ENCODE data around the gene MYT1.

MYT1 gene

DNA sequence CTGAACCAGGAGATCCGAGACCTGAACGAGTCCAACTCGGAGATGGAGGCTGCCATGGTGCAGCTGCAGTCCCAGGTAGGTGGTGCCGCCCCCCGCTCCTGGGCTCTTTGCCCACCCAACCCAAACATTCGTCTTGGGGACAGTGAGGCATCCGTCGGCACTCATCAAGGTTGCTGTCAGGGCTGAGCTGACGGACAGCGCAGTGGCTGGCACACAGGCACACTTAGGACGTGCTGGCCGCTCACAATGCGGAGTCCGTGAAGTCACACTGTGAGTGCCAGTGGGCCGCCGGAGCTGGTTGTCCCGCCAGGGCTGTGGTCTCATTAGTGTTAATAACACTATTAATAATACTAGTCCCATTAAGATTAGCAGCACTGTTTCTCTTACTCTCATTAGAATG lies 73.1 kb downstream of the MYT1 start:
- TF ChIP-seq, protein P1, sequence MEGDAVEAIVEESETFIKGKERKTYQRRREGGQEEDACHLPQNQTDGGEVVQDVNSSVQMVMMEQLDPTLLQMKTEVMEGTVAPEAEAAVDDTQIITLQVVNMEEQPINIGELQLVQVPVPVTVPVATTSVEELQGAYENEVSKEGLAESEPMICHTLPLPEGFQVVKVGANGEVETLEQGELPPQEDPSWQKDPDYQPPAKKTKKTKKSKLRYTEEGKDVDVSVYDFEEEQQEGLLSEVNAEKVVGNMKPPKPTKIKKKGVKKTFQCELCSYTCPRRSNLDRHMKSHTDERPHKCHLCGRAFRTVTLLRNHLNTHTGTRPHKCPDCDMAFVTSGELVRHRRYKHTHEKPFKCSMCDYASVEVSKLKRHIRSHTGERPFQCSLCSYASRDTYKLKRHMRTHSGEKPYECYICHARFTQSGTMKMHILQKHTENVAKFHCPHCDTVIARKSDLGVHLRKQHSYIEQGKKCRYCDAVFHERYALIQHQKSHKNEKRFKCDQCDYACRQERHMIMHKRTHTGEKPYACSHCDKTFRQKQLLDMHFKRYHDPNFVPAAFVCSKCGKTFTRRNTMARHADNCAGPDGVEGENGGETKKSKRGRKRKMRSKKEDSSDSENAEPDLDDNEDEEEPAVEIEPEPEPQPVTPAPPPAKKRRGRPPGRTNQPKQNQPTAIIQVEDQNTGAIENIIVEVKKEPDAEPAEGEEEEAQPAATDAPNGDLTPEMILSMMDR (IDR thresholded peaks at IDR 0.05; ENCODE audit: insufficient read depth, low read depth, low read length, missing control alignments): no peak
- no peak for DNase-seq (ENCODE audit: low read depth)
- H3K4me3 ChIP-seq (ENCODE audit: low read length): no peak overlapping the region

GRCh38 chr20:64238115-64238825 lies 74.0 kb downstream of the MYT1 start:
- no peak overlapping the region for H3K4me3 ChIP-seq (ENCODE audit: low read length)
- TF ChIP-seq, protein P1 (IDR thresholded peaks at IDR 0.05; ENCODE audit: insufficient read depth, low read depth, low read length, missing control alignments): no peak
- no peak for DNase-seq (ENCODE audit: low read depth)

GRCh38 chr20:64238851-64239387 lies 74.7 kb downstream of the MYT1 start:
- no peak overlapping the region for H3K4me3 ChIP-seq (ENCODE audit: low read length)
- DNase-seq (ENCODE audit: low read depth): no peak
- TF ChIP-seq, protein P1 (IDR thresholded peaks at IDR 0.05; ENCODE audit: insufficient read depth, low read depth, low read length, missing control alignments): no peak

DNA sequence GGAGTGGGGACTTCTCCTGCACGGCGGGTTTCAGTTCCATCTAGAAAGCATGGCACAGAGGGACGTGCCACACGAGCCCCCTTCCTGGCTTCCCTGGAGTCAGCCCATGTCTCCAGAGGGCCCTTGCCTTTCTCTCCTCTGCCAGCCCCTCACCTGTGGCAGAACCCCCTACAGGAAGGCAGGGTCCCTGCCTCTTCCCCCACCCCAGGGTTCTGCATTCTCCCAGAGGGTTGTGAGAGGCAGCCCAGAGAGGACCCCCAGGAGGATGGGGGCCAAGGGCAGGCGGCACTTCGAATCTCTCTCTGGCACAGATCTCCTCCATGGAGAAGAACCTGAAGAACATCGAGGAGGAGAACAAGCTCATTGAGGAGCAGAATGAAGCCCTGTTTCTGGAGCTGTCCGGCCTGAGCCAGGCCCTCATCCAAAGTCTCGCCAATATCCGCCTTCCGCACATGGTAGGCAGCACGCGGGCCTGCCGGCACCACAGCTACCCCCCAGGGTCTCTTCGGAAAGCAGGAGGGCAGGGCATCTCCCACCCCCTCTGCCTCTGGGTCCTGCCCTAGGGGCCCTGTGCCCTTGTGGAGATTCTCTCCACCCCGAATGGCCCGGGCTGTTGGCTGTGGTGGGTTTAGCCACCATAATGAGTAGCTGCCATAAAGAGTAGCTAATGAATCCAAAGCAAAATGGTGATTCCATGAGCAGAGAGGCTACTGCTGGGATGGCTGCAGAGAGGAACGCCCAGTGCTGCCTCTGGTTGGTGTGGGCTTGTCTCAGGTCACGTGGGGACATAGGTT lies 75.4 kb downstream of the MYT1 start:
- no peak for DNase-seq (ENCODE audit: low read depth)
- TF ChIP-seq, protein P1 (IDR thresholded peaks at IDR 0.05; ENCODE audit: insufficient read depth, low read depth, low read length, missing control alignments): no peak
- no peak overlapping the region for H3K4me3 ChIP-seq (ENCODE audit: low read length)

DNA sequence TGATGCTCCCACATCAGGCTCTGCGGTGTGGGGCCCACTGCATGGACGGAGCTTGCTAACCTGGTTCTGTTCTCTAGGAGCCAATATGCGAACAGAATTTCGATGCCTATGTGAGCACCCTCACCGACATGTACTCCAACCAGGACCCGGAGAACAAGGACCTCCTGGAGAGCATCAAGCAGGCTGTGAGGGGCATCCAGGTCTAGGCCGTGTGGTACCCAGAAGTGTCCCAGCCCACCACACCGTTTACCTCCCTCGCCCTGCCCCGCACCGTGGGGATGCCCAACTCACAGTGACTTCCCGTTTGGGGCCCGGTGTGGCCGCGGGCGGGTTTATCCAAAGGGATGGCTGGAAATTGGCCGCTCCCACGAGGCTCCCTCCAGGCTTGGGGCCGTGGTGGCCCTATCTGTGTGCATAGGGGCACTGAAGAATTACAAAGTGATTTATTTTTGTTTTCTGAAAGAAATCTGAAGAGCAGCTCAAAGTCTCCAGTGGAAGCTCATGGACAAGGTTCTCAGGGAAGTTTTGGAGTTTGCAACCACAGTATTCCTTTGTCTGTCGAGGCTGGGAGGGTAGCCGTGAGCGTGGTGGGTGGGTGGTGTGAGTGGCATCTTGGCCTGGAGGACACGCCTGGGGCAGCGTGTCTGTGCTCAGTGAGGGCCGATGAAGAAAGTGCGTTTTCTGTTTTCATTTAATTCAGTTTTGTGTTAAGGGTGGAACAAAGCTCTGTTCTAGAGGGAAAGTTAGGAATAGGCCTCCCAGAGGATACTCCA lies 76.2 kb downstream of the MYT1 start:
- TF ChIP-seq, protein P1 (IDR thresholded peaks at IDR 0.05; ENCODE audit: insufficient read depth, low read depth, low read length, missing control alignments): no peak
- no peak overlapping the region for H3K4me3 ChIP-seq (ENCODE audit: low read length)
- DNase-seq (ENCODE audit: low read depth): no peak

DNA sequence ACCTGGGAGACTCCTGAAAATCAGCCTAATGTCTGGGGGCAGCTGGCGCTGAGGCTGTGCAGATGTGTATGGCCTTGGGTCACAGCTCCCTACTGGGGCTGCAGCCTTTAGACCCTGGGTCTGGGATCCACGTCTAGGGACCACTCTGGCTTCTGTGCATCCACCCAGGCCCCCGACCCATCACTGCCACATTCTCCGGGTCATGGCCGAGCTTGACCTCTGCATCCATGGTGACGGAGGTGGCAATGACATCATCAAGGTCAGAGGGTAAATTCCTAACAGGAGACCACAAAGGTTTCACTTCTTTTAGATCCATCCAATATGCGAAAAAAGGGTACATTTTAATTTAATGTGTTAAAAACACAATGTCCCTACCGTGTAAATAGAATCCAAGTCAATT lies 76.8 kb downstream of the MYT1 start:
- TF ChIP-seq, protein P1 (IDR thresholded peaks at IDR 0.05; ENCODE audit: insufficient read depth, low read depth, low read length, missing control alignments): no peak
- DNase-seq (ENCODE audit: low read depth): no peak
- H3K4me3 ChIP-seq (ENCODE audit: low read length): no peak overlapping the region
